H4 (cell line): ENCODE measurements around the gene GNA12. TPM values are rescaled to one million over a fixed set of nuclear protein-coding genes. Genes with fewer than 3 reads are reported as not detected.
"Not testable (repeated sequence)": the region's sequence is repeated elsewhere in the genome, so short reads cannot be mapped to it uniquely, and the experiment has no call there.

Experiments used
- DNase-seq: peaks from one replicate; pipeline ENCODE4 v3.0.0-alpha.2; 2015; ENCODE audit warnings: low spot score
- total RNA-seq: library from RNA; depleted of rRNA; stranded (reverse); fragments of >200 nt; shearing (Covaris generic); gene quantifications from 2 replicates; pipeline ENCODE4 v1.2.3, GENCODE V29; 2014

Gene GNA12
- total RNA-seq, 1 experiment from 2014 or later = 24.4 TPM

DNA sequence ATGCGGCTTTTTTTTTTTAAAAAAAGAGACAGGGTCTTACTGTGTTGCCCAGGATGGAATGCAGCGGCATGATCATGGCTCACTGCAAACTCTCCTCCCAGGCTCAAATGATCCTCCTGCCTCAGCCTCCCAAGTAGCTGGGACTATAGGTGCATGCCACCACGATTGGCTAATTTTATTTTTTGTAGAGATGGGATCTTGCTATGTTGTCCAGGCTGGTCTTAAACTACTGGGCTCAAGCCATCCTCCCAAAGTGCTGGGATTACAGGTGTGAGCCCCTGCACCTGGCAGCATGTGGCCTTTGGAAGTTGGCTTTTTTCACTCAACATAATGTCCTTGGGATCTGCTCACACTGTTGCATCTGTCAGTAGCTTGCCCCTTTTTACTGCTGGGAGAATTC lies 91.0 kb downstream of the GNA12 start:
- DNase-seq = no peak

DNA sequence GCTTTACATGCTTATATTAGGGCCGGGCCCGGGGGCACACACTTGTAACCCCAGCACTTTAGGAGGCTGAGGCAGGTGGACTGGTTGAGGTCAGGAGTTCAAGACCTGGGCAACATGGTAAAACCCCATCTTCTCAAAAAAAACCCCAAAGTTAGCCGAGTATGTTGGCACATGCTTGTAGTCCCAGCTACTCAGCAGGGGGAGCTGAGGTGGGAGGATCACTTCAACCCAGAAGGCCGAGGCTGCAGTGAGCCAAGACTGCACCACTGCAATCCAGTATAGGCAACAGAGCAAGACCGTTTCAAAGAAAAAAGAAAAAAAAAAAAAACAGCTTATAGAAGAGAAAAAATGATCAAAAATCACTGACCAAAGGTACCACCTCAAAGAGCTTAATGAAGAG lies 93.0 kb downstream of the GNA12 start:
- DNase-seq = no peak

DNA sequence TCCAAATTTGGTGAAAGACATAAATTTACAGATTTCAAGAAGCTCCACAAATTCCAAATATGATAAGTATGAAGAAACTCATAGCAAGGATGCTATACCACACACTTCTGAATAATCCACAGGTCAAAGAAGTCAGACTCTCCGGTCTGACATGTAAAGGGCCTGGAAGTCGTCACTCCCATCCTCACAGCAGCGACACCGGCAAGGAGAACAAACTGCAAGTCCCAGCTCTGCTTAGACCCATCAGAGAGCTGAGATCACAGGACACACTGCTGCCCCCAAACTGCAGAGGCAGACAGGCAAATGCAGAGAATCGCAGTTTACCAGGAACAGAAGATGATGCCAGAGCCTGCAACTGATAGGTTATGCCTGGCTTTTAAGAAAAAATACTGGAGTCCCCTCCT lies 94.1 kb downstream of the GNA12 start:
- no peak for DNase-seq

DNA sequence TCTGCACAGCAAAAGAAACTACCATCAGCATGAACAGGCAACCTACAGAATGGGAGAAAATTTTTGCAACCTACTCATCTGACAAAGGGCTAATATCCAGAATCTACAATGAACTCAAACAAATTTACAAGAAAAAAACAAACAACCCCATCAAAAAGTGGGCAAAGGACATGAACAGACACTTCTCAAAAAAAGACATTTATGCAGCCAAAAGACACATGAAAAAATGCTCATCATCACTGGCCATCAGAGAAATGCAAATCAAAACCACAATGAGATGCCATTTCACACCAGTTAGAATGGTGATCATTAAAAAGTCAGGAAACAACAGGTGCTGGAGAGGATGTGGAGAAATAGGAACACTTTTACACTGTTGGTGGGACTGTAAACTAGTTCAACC lies 95.4 kb downstream of the GNA12 start:
- not testable (repeated sequence) for DNase-seq

DNA sequence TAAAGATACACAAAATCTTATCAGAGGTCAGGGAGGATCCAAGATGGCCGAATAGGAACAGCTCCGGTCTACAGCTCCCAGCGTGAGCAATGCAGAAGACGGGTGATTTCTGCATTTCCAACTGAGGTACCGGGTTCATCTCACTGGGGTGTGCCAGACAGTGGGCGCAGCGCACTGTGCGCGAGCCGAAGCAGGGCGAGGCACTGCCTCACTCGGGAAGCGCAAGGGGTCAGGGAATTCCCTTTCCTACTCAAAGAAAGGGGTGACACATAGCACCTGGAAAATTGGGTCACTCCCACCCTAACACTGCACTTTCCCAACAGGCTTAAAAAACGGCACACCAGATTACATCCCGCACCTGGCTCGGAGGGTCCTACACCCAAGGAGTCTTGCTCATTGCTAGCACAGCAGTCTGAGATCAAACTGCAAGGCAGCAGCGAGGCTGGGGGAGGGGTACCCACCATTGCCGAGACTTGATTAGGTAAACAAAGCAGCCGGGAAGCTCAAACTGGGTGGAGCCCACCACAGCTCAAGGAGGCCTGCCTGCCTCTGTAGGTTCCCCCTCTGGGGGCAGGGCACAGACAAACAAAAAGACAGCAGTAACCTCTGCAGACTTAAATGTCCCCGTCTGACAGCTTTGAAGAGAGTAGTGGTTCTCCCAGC lies 100.5 kb downstream of the GNA12 start:
- DNase-seq = not testable (repeated sequence)

DNA sequence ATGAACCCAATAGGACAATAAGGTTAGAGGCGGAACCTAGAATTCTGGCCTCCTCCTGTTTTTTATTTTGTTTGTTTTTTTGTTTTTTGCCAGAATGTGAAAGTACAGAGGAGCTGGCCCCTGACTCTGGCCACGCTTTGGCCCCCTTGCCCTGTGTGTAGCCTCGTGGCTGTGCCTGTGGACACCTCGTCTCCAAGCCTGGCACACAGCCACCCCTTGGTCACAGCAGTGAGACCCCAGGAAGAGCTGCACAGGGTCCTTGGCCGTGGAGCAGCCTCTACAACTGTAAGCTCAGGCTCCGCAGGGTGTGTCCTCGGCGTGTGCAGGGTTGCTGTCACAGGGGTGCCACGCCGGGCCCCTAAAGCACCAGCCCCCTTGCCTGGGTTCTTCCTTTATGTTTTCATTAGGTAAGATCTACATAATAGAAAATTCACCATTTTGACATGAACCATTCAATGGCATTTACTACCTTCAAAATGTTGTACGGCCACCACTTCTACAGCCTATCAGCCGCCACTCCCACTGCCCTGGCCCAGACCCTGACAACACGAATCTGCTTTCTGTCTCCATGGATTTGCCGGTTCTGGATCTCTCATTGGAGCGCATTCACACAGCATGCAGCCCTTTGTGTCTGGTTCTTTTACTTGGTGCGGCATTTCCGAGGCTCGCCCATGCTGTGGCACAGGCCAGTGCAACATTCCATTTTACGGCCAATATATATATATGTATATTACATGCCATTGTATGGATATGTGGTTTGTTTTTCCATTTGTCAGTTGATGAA lies 105.2 kb downstream of the GNA12 start:
- DNase-seq = no peak

DNA sequence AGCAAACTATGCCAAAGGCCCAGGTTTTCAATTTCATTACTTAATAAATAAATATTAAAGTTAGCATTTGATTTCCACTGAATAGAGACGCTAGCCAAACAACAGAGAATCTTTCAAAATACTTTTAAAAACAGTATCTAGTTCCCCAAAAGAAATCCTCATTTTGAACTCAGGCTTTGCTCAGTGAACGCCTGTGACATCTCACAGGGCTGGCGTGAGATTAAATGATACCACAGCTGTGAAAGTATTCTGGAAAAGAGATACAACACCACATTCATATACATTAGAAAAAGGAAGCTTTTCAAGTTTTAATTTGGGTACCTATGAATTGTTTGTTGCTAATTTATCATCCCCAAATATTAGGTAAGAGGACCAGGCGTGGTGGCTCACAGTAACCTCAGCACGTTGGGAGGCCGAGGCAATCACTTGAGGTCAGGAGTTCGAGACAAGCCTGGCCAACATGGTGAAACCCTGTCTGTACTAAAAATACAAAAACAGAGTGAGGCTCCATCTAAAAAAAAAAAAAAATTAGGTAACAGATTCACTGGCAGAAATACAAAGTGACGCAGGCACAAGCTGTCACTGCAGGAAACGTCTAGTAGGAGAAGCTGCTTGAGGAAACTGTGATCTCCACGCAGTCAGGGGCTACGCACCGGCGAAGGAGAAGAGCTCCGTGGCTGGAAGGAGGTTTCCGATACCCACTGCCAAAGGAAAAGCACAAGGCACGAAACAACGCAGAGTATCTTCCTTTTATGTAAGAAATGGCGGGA lies 106.2 kb downstream of the GNA12 start:
- DNase-seq = no peak

DNA sequence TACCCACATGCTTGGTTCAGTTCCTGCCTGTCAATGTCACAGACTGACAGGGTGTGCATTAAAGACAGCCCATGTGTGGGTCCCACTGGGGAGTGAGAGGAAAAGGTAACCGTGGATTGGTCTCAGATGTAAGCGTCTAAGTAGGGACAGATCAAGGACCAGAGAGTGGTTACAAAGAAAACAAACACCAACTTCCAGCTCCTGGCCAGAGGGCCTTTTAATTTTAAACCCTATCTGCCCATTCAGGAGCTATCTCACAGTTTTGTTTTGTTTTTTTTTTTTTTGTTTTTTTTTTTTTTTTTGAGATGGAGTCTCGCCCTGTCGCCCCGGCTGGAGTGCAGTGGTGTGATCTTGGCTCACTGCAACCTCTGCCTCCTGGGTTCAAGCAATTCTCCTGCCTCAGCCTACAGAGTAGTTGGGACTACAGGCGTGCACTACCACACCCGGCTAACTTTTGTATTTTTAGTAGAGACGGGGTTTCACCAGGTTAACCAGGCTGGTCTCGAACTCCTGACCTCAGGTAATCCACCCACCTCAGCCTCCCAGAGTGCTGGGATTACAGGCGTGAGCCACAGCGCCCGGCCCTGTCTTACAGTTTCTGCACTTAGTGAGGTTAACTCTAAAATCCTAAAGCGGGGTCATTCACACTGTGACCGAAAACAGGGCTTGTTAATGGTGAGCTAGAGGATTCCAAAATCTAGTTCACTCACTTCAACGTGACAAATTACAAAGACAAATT lies 106.9 kb downstream of the GNA12 start:
- not testable (repeated sequence) for DNase-seq

DNA sequence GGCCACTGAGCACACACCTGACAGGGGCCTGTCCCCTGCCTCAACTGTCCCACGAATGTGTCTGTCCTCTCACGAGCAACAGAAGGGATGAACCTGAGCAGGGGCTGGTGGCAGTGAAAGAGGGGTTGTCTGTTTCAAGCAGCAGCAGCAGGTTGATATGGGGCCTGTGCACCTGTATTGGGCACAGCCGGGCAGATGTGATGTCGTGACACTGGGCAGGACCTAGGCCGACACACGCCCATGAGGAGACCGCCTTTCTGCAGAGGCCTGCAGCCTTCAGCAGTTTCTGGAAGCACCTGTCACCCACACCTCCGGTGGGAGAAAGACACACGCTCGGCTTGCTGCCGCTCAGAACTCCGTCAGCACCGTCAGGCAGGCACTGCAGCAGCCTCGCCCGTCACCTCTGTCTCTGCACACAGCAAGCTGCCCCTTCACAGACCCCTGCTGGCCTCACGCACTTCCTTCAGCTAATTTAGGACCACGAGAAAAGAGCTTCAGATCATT lies 107.6 kb downstream of the GNA12 start:
- no peak for DNase-seq

DNA sequence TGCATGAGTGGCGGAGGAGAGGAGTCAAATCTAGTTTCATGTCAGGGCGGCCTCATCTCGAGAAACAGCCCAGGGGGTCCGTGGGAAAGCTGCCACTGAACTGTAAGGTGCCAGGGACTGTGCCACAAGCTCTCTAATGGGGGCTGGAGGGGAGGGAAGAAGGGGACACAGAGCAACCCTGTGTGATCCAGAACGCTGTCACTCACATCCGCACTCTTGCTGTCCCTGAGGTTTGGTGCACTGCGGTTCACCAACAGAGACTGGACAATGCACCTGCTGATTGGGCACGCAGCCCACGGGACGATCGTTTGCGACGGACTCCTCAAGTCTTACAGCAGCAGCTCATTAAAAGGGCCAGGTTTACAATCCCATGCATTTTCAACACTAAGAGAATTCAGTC lies 108.4 kb downstream of the GNA12 start:
- DNase-seq = no peak

DNA sequence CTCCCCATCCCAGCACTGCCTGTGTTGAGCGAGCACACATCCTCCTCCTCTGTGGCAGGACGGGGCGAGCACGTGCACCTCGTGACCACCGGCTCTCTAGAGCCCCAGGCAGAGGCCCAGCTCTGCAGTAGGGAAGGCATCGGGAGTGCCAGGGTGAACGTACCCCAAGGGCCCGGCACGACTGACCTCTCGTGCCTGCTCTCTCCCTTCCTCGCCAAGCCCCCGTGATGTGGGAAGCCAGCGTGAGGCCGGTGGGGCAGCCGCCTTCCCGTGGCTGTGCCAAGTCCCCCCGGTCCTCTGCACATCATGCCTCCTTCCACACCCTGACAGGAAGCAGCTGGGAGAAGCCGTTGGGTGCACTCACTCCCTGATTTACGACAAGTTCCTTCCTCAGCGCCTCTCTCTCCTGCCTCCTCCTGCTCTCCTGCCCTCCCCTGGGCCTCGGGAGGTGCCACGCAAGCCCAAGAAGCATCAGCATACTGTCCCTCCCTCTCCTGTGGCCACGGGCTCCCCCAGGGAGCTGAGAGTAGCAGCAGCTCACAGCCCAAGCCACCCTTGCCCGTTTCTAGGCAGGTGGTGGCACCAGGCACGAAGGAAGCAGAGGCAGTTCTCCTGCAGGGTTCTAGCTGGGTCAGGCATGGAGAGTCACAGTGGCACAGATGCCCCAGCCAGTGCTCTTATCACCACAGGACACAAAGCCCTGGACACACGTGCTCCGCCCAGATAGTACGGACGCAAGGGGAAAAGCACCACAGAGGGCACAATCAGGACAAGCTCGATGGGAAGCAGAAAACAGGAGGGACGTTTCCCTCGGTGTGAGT lies 109.1 kb downstream of the GNA12 start:
- DNase-seq = no peak

DNA sequence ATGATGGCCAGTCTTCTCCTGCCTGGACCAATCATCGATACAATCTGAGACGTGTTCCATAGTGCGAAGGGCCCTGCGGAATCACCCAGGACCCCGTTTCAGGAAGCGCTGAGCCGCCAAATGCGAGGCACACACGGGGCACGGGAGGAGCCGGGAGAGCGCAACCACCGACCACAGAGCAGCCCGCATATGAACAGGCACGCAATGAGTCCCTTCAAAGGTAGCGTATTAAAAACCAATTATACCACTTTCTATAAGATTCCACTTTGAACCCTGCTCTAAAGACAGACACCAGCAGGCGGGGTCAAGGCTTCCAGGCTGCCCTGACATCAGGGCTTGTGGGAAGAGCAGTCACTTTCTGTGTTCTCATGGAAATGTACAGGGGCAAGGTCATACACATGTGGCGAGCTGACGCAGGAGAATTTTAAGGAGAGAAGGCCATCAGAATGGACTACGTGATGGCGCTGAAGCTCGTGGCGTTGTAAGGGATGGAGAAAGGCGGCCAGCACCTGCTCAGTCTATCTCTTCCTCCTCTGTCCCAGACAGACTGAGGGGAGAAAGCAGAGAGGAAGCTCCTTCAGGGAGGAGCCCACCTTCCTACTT lies 109.9 kb downstream of the GNA12 start:
- DNase-seq = no peak

DNA sequence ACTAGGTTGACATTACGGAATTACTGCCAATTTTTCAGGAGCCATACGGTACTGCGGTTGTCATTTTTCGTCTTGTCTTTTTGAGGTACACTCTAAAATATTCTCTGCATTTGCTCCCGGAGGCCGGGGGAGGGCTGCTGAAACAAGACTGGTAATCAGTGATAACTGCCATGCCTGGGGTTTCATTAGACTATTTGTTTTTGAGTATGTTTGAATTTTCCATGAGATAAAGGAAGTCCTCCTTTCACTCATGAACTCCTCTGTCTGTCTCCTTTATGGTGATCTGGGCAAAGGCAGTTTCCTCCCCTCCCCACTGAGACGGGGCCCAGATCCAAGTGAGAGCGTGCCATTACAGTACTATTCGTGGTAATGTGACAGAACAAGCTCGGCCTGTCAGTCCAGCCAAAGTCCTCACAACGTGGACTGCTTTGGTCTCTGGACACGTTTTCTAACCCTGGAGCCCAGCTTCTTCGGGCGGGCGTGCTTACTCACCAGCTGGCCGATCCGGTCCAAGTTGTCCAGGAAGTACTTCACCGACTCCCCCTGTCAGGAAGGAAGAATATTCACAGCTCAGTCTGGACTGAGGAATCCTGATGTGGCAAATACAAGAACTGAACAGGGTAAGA lies 111.0 kb downstream of the GNA12 start:
- no peak for DNase-seq

DNA sequence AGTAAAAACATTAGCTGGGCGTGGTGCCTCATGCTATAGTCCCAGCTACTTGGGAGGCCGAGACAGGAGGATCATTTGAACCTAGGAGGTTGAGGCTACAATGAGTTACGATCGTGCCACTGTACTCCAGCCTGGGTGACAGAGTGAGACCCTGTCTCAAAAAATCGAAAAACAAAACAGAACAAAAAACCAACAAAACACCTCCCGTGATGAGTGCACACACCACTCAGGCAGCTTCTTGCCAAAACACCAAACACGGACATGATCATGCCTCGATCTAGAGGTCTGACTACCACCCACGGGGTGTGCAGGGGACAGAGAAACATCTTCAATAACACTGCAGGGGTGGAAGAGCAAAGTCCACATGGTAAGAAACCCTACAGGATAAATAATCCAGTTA lies 111.7 kb downstream of the GNA12 start:
- DNase-seq = no peak

DNA sequence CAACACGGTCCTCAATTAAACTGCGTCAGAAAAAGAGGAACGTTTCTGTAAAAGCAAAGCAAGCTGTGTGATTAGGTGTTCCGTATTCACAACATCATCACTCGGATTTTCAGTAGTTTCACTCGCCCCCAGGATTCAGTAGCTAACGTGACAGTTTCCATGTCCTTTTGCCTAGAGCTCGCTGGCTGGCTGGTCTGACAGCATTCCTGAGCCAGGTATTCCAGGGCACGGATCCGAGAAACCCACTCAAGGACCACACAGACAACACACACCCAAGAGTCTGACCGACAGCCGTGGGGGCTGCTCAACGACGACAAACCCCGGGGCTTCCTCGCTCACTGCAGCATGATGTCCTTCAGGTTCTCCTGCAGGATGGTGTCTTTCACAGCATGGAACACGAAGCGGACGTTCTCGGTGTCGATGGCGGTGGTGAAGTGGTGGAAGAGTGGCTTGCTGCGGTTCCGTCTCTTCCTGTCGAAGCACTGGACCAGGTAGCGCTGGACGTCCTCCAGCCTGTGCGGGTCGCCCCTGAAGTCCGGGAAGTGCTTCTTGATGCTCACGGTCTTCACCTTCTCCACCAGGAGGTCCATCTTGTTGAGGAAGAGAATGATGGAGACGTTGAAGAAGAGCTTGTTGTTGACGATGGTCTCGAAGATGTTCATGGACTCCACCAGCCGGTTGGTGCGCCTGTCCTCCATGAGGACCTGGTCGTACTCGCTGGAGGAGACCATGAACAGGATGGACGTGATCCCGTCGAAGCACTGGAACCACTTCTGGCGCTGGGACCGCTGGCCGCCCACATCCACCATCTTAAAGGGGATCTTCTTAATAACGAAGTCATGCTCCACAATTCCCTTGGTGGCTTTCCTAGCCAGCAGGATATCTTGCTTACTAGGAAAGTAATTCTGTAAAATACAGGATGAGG lies 113.0 kb downstream of the GNA12 start:
- no peak for DNase-seq

DNA sequence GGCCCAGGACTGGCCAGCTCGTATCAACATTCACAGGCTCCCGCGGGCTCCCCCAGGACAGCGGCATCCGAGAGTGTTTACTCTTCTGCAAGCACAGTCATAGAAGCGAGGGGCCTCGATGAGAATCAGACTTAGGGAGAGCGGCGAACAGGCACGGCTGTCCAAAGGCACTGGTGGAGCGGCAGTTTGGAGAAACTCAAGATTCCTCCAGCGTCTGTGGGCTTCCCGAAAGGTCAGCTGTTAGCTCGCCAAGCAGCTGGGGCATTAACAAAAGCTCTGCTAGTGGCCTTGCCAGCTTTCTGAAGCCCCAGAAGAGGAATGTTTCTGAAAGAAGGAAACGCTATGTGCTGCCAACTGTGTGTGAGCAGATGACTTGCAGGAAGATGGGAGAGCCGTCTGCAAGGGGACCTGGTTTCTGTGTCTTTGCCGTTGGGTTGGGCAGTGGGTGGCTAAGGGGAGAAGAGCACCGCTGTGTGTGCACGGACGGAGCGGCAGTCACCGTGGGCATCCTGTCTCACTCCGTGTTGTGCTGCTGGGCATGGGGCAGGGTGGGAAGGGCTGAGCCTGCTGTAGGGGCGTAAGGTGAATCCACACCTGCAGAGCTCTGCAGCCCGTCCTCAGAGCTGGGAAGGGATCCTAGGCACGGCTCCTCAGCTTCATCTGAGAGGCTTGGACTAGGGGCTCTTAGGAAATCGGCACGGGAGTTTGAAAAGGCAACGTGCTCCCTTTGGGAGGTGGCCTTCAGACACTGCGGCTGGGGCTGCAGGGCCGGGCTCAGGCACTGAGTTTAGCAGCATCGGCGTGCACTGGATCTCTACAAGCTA lies 114.0 kb downstream of the GNA12 start:
- no peak for DNase-seq

DNA sequence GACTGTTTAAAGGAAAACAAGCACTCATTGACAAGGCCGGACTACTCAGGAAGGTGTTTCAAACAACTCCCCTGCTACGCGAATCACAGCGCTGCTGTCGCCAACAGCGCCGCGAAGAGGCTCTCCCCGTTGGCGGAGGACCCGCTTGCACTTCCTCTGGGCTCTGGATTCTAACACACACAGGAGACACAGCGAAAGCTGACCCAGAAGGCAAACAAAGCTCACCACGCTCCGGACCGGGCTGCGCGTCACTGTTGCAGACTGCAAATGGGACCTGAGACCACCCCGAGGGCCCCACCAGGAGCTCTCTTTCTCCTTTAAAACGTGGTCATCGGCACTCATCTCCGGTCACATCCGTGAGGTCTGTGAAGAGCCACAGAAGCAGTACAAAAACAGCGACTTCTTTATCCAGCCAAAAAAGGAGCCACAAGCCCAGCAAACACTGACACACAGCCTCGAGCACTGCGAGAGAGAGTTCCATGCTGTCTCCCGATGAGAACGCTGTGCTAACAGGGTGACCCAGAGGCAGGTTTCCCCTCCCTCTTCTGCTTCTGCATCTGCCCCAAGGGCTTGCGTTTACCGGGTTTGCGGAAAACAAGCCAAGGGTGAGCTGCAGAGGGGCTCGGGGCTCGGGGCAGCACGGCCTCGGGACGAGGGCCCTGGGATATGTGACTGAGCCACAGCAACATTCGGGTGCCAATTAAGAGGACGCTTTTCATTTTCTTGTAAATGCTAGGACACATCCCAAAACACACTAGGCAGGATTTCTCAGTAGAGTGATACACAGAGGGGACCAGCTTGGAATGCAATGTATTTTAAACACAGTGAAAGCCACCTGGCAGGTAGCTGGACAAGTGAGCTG lies 114.8 kb downstream of the GNA12 start:
- no peak for DNase-seq
